Chondrocyte (in vitro differentiated cells): ENCODE measurements around the gene ZNF541. TPM values are rescaled to one million over a fixed set of nuclear protein-coding genes. Genes with fewer than 3 reads are reported as not detected.

Source experiments
- DNase-seq: peaks from one replicate; pipeline ENCODE4 v3.0.0; 2021; ENCODE audit warnings: mixed read lengths, low spot score
- H3K27ac Mint-ChIP-seq: one replicate; pipeline ENCODE4 v1.8.0; 2021; ENCODE audit warnings: mild to moderate bottlenecking, moderate library complexity, mixed read lengths; ENCODE audit not compliant: unreplicated experiment
- H3K27me3 Mint-ChIP-seq: 2 replicates; pipeline ENCODE4 v1.8.0; 2021; ENCODE audit warnings: low read depth, mixed read lengths
- H3K36me3 Mint-ChIP-seq: 2 replicates; pipeline ENCODE4 v1.8.0; 2021; ENCODE audit warnings: low read depth, mixed read lengths
- H3K4me1 Mint-ChIP-seq: 2 replicates; pipeline ENCODE4 v1.8.0; 2021; ENCODE audit warnings: low read depth, mild to moderate bottlenecking, mixed read lengths
- H3K4me3 Mint-ChIP-seq: one replicate; pipeline ENCODE4 v1.8.0; 2021; ENCODE audit warnings: mild to moderate bottlenecking, moderate library complexity, mixed read lengths; ENCODE audit not compliant: unreplicated experiment
- H3K9me3 Mint-ChIP-seq: 2 replicates; pipeline ENCODE4 v1.8.0; 2021; ENCODE audit warnings: low read depth, mixed read lengths
- total RNA-seq: library from RNA; stranded (reverse); gene quantifications from 3 replicates; pipeline ENCODE4 v1.2.1, GENCODE V29; 2021
- TF ChIP-seq, protein P1 (sequence below): fragments of 200-600 bp; sonication (generic); IDR thresholded peaks from 2 replicates; pipeline ENCODE4 v1.5.0; 2021; ENCODE audit warnings: antibody characterized with exemption, mild to moderate bottlenecking, moderate library complexity

The ZNF541 gene
- total RNA-seq, 1 donor from 2014 or later = not detected

- no peak for DNase-seq
- Mint-ChIP-seq H3K4me3 (no peak overlapping the region), H3K9me3 (no peaks in the 10 kb centered on the region), H3K4me1 (peaks cover 38% of the 10 kb centered on the region), H3K36me3 (peaks cover 2% of the 10 kb centered on the region), H3K27ac (no peak overlapping the region), H3K27me3 (no peaks in the 10 kb centered on the region)
- TF ChIP-seq, protein P1, sequence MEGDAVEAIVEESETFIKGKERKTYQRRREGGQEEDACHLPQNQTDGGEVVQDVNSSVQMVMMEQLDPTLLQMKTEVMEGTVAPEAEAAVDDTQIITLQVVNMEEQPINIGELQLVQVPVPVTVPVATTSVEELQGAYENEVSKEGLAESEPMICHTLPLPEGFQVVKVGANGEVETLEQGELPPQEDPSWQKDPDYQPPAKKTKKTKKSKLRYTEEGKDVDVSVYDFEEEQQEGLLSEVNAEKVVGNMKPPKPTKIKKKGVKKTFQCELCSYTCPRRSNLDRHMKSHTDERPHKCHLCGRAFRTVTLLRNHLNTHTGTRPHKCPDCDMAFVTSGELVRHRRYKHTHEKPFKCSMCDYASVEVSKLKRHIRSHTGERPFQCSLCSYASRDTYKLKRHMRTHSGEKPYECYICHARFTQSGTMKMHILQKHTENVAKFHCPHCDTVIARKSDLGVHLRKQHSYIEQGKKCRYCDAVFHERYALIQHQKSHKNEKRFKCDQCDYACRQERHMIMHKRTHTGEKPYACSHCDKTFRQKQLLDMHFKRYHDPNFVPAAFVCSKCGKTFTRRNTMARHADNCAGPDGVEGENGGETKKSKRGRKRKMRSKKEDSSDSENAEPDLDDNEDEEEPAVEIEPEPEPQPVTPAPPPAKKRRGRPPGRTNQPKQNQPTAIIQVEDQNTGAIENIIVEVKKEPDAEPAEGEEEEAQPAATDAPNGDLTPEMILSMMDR = no peak
Observed at GRCh38 chr19:47614559-47614958, 41.6 kb upstream of the ZNF541 start.

- no peak for DNase-seq
- H3K9me3 Mint-ChIP-seq = no peaks in the 10 kb centered on the region
- H3K27me3 Mint-ChIP-seq = no peaks in the 10 kb centered on the region
- H3K4me1 Mint-ChIP-seq = peaks cover 37% of the 10 kb centered on the region
- peak overlapping the region; percentile 65 for H3K27ac Mint-ChIP-seq
- TF ChIP-seq, protein P1 = no peak
- H3K36me3 Mint-ChIP-seq = peaks cover 2% of the 10 kb centered on the region
- no peak overlapping the region for H3K4me3 Mint-ChIP-seq
Observed at GRCh38 chr19:47614021-47614295, 41.0 kb upstream of the ZNF541 start.

GRCh38 chr19:47613165-47614020 is 40.4 kb upstream of the ZNF541 start:
- no peak for DNase-seq
- Mint-ChIP-seq H3K27me3 (no peaks in the 10 kb centered on the region), H3K4me1 (peaks cover 37% of the 10 kb centered on the region), H3K27ac (peak overlapping the region; percentile 65), H3K9me3 (no peaks in the 10 kb centered on the region), H3K4me3 (peak overlapping the region; percentile 19), H3K36me3 (peaks cover 2% of the 10 kb centered on the region)
- TF ChIP-seq, protein P1 = peak; percentile 20

GRCh38 chr19:47610902-47611301 is 38.0 kb upstream of the ZNF541 start:
- DNase-seq = no peak
- peak overlapping the region; percentile 90 for H3K4me3 Mint-ChIP-seq
- TF ChIP-seq, protein P1 = no peak
- H3K36me3 Mint-ChIP-seq = peaks cover 2% of the 10 kb centered on the region
- H3K27ac Mint-ChIP-seq = peak overlapping the region; percentile 70
- no peaks in the 10 kb centered on the region for H3K9me3 Mint-ChIP-seq
- H3K27me3 Mint-ChIP-seq = no peaks in the 10 kb centered on the region
- peaks cover 42% of the 10 kb centered on the region for H3K4me1 Mint-ChIP-seq

- Mint-ChIP-seq H3K4me1 (peaks cover 40% of the 10 kb centered on the region), H3K27me3 (no peaks in the 10 kb centered on the region), H3K4me3 (peak overlapping the region; percentile 90), H3K9me3 (no peaks in the 10 kb centered on the region), H3K27ac (peak overlapping the region; percentile 70), H3K36me3 (peaks cover under 1% of the 10 kb centered on the region)
- no peak for DNase-seq
- TF ChIP-seq, protein P1 = no peak
Observed at GRCh38 chr19:47609906-47610894, 37.3 kb upstream of the ZNF541 start.
